GM19455 (cell line): Measurements from ENCODE around the gene HCK.

Experiments used
- ATAC-seq: cut with Tn5 transposase; IDR thresholded peaks from one replicate; pipeline ENCODE4 v1.9.1; 2021; ENCODE audit not compliant: unreplicated experiment

Gene HCK

GRCh38 chr20:32052090-32052777 is at the start of gene HCK:
Gene HCK (plus strand): TSS chr20:32052242.
- no peak for ATAC-seq

DNA sequence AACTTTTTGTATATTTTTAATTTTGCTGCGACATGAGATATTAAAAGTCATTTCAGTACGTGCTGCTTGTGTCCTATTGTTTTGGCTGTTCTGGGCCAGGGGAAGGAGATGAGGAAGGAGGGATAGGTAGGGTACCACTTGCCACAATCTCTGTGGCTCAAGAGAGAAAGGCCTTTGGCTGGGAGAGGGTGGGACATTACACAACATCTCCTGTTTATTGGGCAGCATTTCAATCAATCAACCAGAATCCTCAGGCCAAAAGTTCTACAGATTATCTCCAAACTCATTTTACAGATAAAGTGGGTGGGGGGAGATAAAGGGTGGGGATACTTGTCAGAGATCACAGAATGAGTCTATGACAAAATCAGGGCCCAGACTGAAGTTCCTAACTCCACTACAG is 48.7 kb upstream of the HCK start:
- no peak for ATAC-seq

DNA sequence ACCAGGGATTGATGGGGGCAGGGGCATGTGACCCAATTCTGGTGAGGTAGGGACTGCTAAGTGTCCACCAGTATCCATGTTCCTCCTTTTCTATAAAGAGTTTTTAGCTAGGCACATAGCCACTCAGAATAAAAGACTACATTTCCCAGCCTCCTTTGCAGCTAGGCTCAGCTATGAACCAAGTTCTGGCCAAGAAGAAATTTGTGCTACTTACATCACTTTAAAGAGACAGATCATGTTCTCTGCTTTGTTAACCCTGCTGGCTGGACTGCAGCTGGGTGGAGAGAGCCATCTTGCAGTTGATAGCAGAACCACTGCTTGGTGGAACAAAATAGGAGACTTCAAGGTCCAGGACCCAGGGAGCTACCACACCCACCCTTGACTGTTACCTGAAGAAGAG is 47.1 kb upstream of the HCK start:
- ATAC-seq: no peak

- no peak for ATAC-seq
Observed at GRCh38 chr20:32006053-32006452, 46.0 kb upstream of the HCK start.

DNA sequence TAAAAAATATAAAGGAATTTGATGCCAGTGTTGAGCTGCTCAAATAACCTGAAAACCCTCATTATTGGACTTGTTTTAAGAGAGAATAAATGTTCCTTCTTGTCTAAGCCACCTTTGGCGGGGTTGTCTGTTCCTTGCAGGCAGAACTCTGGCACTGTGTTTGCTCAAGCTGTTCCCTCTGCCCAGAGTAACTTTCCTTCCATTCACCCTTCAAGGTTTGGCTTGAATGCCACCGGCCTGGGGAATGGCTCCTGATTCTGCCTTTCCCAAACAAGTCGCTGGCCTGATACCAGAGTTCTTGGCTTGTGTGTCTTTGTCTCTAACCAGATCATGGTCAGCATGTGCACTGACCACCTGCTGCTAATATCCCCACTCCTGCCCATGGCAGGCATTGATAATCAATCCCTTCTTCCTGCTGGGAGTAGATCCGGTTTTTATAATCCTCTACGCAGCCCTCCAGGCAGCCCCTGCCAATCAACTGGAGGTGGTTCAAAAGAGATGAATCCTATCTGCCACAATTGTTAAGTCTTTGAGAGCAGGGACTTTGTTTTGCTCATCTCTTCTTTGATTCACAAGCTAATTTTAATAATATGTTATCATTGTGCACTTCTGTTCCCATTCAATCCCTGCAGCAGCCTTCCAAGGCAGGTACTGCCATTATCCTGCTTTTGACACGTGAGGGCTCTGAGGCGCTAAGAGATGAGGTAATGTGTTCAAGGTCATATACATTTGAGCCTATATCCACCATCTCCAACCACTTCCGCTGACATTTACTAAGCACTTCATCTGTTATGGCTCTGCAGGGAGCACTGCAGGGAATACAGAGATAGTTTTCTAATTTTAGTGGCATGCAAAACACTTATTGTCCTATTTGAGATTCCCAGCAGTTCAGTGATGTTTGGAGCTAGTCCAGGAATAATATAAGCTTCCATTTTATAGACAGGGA is 44.9 kb upstream of the HCK start:
- no peak for ATAC-seq

DNA sequence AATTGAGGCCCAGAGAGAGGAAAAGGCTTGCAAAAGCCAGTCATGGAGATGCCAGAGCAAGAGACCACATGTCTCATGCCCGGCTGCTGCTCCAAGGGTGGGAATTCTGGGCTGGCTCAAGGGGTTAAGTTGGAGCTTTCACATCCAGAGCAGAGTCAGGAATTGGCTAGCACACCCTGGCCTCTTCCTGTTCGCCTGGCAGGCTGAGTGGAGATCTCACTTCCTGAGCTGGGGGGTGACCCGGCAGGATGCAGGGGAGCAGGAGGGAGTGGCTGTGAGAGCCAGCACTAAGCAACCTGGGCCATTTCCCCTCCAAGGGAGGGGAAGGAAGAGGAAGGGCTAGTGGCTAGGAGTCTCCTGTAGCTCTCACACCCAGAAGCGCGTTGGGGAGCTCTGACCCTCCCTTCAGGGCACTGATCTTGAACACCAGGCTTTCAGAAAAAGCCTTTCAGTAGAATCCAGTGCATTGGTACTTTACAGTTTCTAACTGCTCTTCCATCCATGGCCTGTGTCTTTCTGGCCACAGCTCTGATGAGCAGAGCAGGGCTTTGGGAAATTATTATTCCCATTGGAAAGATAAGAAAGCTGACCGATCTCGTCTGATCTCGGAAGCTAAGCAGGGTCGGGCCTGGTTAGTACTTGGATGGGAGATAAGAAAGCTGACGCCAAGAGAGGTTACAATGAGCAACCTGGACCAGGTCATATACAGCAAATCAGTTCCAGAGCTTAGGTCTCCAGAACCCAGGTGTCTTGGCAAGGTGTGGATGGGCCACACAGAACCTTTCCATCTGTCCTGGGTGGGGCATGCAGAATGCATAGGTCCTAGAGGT is 44.0 kb upstream of the HCK start:
- no peak for ATAC-seq

DNA sequence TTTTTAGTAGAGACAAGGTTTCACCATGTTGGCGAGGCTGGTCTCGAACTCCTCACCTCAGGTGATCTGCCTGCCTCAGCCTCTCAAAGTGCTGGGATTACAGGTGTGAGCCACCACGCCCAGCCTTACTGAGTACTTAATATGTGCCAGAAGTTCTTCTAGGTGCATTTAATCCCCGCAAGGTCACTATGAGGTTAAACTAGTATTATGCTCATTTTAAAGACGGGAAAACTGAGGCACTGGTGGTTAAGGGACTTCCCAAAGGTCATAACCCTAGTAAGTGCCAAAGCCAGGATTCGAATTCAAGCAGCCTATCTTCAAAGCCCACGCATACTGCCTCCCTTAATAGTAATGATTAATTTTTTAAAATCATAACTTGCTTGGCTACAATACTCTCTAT is 42.5 kb upstream of the HCK start:
- ATAC-seq: no peak

- ATAC-seq: no peak
Observed at GRCh38 chr20:32010101-32010500, 41.9 kb upstream of the HCK start, which contains the start of gene CCM2L. Gene CCM2L (plus strand): TSS chr20:32010438. CDS start chr20:32010455, 17 bp downstream.

GRCh38 chr20:32010666-32011065 is 41.4 kb upstream of the HCK start:
- no peak for ATAC-seq

- ATAC-seq: no peak
Observed at GRCh38 chr20:32012159-32012688, 39.8 kb upstream of the HCK start.

GRCh38 chr20:32013326-32013725 is 38.7 kb upstream of the HCK start:
- ATAC-seq: no peak

- ATAC-seq: no peak
Observed at GRCh38 chr20:32017711-32018251, 34.3 kb upstream of the HCK start.

- no peak for ATAC-seq
Observed at GRCh38 chr20:32018269-32019155, 33.5 kb upstream of the HCK start.

DNA sequence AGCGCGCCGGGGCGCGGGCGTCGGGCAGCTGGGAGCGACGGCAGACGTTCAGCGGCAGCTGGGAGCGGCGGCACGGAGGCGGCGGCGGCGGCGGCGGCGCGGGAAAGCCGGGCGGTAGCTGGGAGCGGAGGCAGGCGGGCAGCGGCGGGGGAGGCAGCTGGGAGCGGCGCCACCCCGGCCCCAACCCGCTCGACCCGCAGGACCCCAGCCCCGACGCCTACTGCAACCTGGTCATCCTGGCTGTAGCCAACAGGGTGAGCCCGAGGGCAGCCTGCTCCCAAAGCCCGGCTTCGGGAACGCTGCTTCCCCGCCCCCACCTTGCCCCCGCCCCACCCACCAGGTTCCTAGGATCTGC is 32.9 kb upstream of the HCK start:
- no peak for ATAC-seq

DNA sequence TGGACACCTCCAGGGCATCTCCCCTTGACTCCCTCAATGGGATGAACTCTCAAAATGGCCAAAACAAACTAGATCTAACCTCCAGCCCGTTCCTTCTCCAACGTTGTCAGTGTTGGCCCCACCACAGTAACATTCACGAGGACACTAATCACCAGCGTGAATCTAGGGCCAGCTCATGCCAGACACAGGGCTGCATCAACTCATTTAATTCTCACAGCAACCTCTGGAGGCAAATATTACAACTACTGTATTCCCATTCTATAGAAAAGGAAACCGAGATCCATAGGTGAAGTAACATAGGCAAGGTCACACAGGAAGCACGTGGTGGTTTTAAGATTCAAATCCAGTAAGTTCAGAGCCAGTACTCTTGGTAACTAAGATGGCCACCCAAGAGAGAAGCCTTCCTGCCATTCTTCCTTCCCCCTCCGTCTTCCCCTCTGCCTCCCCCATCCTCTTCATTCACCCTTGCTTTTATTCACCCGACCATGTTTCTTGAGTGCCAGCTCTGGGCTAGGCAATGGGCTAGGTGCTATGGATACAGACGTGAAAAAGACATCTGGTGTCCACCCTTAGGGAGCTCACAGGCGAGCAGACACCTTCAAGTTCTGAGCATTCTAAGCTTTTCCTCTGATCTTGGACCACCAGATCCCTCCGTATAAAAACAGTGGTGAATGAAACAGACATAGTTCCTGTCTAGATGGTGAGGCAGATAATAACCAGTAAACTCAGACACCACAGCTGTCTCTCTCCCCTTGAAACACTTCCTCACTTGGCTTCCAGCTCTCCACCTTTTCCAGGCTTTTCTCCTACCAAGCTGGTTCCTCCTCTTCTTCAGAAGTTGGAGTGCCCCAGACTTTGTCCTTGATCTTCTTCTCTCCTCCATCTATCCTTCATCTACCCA is 32.2 kb upstream of the HCK start:
- no peak for ATAC-seq

DNA sequence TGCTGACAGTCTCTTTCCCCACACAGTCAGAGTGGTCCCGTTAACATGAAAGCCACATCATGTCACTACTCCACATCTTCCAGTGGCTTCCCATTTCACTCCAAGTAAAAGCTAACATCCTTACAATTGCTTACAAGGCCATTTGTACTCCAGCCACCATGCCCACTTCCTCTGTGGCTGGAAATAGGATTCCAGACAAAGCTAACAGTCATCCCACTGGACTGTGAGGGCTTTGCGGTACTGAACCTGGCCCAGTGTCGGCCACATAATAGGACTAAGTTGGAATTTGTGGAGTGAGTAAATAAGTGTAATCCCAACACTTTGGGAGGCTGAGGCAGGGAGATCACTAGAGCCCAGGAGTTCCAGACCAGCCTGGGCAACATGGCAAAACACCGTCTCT is 31.0 kb upstream of the HCK start:
- ATAC-seq: no peak

DNA sequence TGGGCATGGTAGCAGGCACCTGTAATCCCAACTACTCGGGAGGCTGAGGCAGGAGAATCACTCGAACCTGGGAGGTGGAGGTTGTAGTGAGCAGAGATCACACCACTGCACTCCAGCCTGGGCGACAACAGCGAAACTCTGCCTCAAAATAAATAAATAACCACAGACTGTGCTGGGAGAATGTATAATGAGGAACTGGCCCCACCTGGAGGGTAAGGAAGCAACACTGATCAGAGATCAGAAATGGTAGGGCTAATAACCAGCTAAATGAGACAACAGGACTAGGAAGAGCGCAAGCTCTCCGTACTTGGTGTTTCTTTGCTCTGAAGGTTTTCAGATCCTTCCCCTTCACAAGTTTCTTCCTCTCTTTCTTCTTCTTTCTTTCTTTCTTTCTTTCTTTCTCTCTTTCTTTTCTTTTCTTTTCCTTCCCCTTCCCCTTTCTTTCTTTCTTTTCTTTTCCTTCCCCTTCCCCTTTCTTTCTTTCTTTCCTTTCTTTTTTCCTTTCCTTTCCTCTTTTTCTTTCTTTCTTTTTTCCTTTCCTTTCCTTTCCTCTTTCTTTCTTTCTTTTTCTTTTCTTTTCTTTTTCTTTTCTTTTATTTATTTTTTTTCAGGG is 27.3 kb upstream of the HCK start:
- ATAC-seq: no peak

DNA sequence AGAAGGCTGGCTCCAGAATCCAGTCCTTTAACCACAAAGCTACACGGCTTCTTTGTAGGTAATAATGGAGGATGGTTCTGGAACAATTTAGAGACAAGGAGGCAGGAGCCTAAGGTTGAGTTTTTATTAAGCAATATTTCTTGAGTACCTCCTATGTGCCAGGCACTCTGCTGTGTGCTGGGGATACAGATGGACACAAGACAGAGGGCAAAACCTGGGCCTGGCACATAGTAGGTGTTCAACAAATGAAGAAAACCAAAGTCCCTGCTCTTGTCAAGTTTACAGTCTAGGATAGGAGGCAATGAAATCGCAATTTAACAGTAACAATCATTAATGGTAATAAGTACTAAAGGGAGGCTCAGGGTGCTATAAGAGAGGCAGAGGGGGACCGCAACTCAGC is 24.4 kb upstream of the HCK start:
- ATAC-seq: no peak
